ENCODE measurements around the gene PARD3B. TPM values are rescaled to one million over a fixed set of nuclear protein-coding genes. Genes with fewer than 3 reads are reported as not detected.

PARD3B gene
- total and polyA plus RNA-seq, 2 of the 13 experiments (the other 11 are each of a cell fraction or from before 2014, with no cell fraction given): 0.71 to 2.3 TPM

GRCh38 chr2:205619600-205619999 lies 1074.3 kb downstream of the PARD3B start:
- TF ChIP-seq ZNF780A (CRISPR knock-in tag; IDR thresholded peaks at IDR 0.05) (no peak), ZNF414 (CRISPR knock-in tag; IDR thresholded peaks at IDR 0.05) (no peak), ZNF33A (CRISPR knock-in tag; IDR thresholded peaks at IDR 0.05; ENCODE audit: borderline replicate concordance) (no peak), ZNF235 (CRISPR knock-in tag; IDR thresholded peaks at IDR 0.05; ENCODE audit: borderline replicate concordance) (no peak), FOXA1 (IDR thresholded peaks at IDR 0.05) (no peak), FOXA1 (CRISPR knock-in tag; IDR thresholded peaks at IDR 0.05) (no peak)
- TF ChIP-seq, protein P1, sequence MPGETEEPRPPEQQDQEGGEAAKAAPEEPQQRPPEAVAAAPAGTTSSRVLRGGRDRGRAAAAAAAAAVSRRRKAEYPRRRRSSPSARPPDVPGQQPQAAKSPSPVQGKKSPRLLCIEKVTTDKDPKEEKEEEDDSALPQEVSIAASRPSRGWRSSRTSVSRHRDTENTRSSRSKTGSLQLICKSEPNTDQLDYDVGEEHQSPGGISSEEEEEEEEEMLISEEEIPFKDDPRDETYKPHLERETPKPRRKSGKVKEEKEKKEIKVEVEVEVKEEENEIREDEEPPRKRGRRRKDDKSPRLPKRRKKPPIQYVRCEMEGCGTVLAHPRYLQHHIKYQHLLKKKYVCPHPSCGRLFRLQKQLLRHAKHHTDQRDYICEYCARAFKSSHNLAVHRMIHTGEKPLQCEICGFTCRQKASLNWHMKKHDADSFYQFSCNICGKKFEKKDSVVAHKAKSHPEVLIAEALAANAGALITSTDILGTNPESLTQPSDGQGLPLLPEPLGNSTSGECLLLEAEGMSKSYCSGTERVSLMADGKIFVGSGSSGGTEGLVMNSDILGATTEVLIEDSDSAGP (CRISPR knock-in tag; IDR thresholded peaks at IDR 0.05; ENCODE audit: borderline replicate concordance): no peak
- H3K27ac ChIP-seq (ENCODE audit: extremely low read length, insufficient read depth, low read length): no peak overlapping the region
- H3K9me3 ChIP-seq (ENCODE audit: low read length): no peaks in the 10 kb centered on the region
- FAIRE-seq (no peak), ATAC-seq (no peak), DNase-seq (ENCODE audit: low spot score) (no peak)
- no peaks in the 10 kb centered on the region for H4K20me1 ChIP-seq (ENCODE audit: insufficient read depth, low read length)
- intact Hi-C loops (cut with micrococcal nuclease; ENCODE audit: unreplicated experiment) (no loop called here), in situ Hi-C loops (cut with HindIII; ENCODE audit: extremely low pct_ligation_motif_present, low pct_unique_long_range_greater_than_20kb) (no loop called here)
- WGBS (ENCODE audit: low lambda C conversion rate): 23% methylated on average over 1 of the region's 1 CpG
- no peaks in the 10 kb centered on the region for H3K27me3 ChIP-seq (ENCODE audit: control insufficient read depth in 1 of 2, insufficient read depth in 2 of 2, low read length in 2 of 2)
- H3K9ac ChIP-seq (ENCODE audit: insufficient read depth, low read depth, low read length): no peak overlapping the region
- H2AFZ ChIP-seq (ENCODE audit: low read length): no peak overlapping the region
- no TSS peak for BruUV-seq (replicated peaks)
- H3K4me2 ChIP-seq (ENCODE audit: low read depth, low read length): no peak overlapping the region
- POLR2A ChIA-PET: no interaction called here
- CTCF ChIA-PET (ENCODE audit: low intra/inter-chr PET ratio, low total read pairs): no interaction called here
- no peaks in the 10 kb centered on the region for H3K79me2 ChIP-seq (ENCODE audit: insufficient read depth, low read length)
- H3K4me1 ChIP-seq (ENCODE audit: insufficient read depth, low read length): no peaks in the 10 kb centered on the region
- H3K36me3 ChIP-seq (replicated peaks in 1 of 2; ENCODE audit: control insufficient read depth in 1 of 2, insufficient read depth in 2 of 2, low read length in 2 of 2): no peaks in the 10 kb centered on the region
- no peak overlapping the region for H3K4me3 ChIP-seq (replicated peaks in 1 of 3; ENCODE audit: insufficient read depth in 1 of 3, low read depth in 2 of 3, low read length in 3 of 3)

DNA sequence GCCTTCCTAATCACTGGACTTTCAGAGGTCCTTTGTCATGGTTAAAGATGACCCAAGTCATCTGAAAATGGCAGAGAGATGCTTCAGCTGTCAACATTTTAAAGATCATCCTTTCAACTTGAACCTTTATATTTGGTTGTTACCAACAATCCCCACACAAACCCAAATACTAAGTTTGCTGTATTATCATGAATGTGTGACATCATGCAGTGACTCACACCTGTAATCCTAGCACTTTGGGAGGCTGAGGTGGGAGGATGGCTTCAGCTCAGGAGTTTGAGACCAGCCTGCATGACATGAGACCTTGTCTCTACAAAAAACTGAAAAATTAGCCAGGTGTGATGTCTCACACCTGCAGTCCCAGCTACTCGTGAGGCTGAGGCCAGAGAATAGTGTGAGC lies 1081.8 kb downstream of the PARD3B start:
- H3K27ac ChIP-seq (ENCODE audit: extremely low read length, insufficient read depth, low read length): no peak overlapping the region
- CTCF ChIA-PET (ENCODE audit: low intra/inter-chr PET ratio, low total read pairs): no interaction called here
- H3K4me3 ChIP-seq (replicated peaks in 1 of 3; ENCODE audit: insufficient read depth in 1 of 3, low read depth in 2 of 3, low read length in 3 of 3): no peak overlapping the region
- no peaks in the 10 kb centered on the region for H3K79me2 ChIP-seq (ENCODE audit: insufficient read depth, low read length)
- no peak overlapping the region for H2AFZ ChIP-seq (ENCODE audit: low read length)
- 0% methylated on average over 1 of the region's 1 CpG for WGBS (ENCODE audit: low lambda C conversion rate)
- H3K9ac ChIP-seq (ENCODE audit: insufficient read depth, low read depth, low read length): no peak overlapping the region
- ATAC-seq (no peak), FAIRE-seq (no peak), DNase-seq (ENCODE audit: low spot score) (no peak)
- in situ Hi-C loops (cut with HindIII; ENCODE audit: extremely low pct_ligation_motif_present, low pct_unique_long_range_greater_than_20kb) (no loop called here), intact Hi-C loops (cut with micrococcal nuclease; ENCODE audit: unreplicated experiment) (no loop called here)
- no peaks in the 10 kb centered on the region for H3K36me3 ChIP-seq (replicated peaks in 1 of 2; ENCODE audit: control insufficient read depth in 1 of 2, insufficient read depth in 2 of 2, low read length in 2 of 2)
- H3K4me1 ChIP-seq (ENCODE audit: insufficient read depth, low read length): no peaks in the 10 kb centered on the region
- H4K20me1 ChIP-seq (ENCODE audit: insufficient read depth, low read length): no peaks in the 10 kb centered on the region
- H3K27me3 ChIP-seq (ENCODE audit: control insufficient read depth in 1 of 2, insufficient read depth in 2 of 2, low read length in 2 of 2): no peaks in the 10 kb centered on the region
- POLR2A ChIA-PET: no interaction called here
- no peaks in the 10 kb centered on the region for H3K9me3 ChIP-seq (ENCODE audit: low read length)
- no peak overlapping the region for H3K4me2 ChIP-seq (ENCODE audit: low read depth, low read length)
- TF ChIP-seq RBM39 (IDR thresholded peaks at IDR 0.05; ENCODE audit: low read depth, low read length, poor library complexity, severe bottlenecking): no peak
- TF ChIP-seq CREB1 (IDR thresholded peaks at IDR 0.05): peak; percentile 70
- no peak for TF ChIP-seq CREB1 (CRISPR knock-in tag; IDR thresholded peaks at IDR 0.05)
- 0 out of 2 replicates have a peak, but pooled peaks have one; percentile 29 for TF ChIP-seq ATF7 (IDR thresholded peaks at IDR 0.05)
- TF ChIP-seq ATF7 (CRISPR knock-in tag; IDR thresholded peaks at IDR 0.05): no peak
- BruUV-seq (replicated peaks): no TSS peak

Measured in HepG2 (cell line).